Spleen (tissue), 11 donors: ENCODE results near the gene MPZL3. TPM values are rescaled to one million over a fixed set of nuclear protein-coding genes. Genes with fewer than 3 reads are reported as not detected.
A peak's percentile ranks its signal among the peaks of the same experiment; 100 is the strongest.

Experiments used
- DNase-seq: peaks from one replicate; pipeline ENCODE4 v3.0.0-alpha.2; 2020
- H3K27ac ChIP-seq, 8 donors: fragments of 200-600 bp; sonication (generic) in 7 of 8; 1 replicate in 4 of 8; 2 replicates in 4 of 8; pipeline versions ENCODE4 v1.5.0 to v1.8.0; 2016 to 2021; ENCODE audit warnings: inconsistent platforms in 4 of 8, mild to moderate bottlenecking in 4 of 8, moderate library complexity in 1 of 8
- H3K27me3 ChIP-seq, 7 donors: fragments of 200-600 bp; sonication (generic) in 6 of 7; replicated peaks in 1 of 7; 1 replicate in 4 of 7; 2 replicates in 3 of 7; pipeline versions ENCODE4 v1.5.0 to v1.8.0; 2016 to 2021; ENCODE audit warnings: inconsistent platforms in 3 of 7, mild to moderate bottlenecking in 1 of 7
- H3K36me3 ChIP-seq, 6 donors: fragments of 200-600 bp; sonication (generic) in 5 of 6; 1 replicate in 4 of 6; 2 replicates in 2 of 6; pipeline versions ENCODE4 v1.5.0 to v1.8.0; 2016 to 2021; ENCODE audit warnings: inconsistent platforms in 2 of 6
- H3K4me1 ChIP-seq, 6 donors: fragments of 200-600 bp; sonication (generic) in 5 of 6; 1 replicate in 3 of 6; 2 replicates in 3 of 6; pipeline versions ENCODE4 v1.5.0 to v1.8.0; 2016 to 2021; ENCODE audit warnings: inconsistent platforms in 3 of 6
- H3K4me3 ChIP-seq, 8 donors: fragments of 200-600 bp; sonication (generic) in 7 of 8; 1 replicate in 4 of 8; 2 replicates in 4 of 8; pipeline versions ENCODE4 v1.5.0 to v1.8.0; 2016 to 2021; ENCODE audit warnings: inconsistent platforms in 4 of 8, mild to moderate bottlenecking in 4 of 8, moderate library complexity in 2 of 8
- H3K9me3 ChIP-seq, 8 donors: fragments of 200-600 bp; sonication (generic) in 7 of 8; 1 replicate in 4 of 8; 2 replicates in 4 of 8; pipeline versions ENCODE4 v1.5.0 to v1.8.0; 2016 to 2021; ENCODE audit warnings: inconsistent platforms in 4 of 8
- POLR2A ChIP-seq, 3 donors: fragments of 450-650 bp; IDR thresholded peaks; one replicate each; pipeline ENCODE4 v1.5.1; 2017; ENCODE audit warnings: antibody characterized with exemption in 3 of 3, mild to moderate bottlenecking in 1 of 3
- POLR2AphosphoS5 ChIP-seq, 3 donors: sonication (generic); formaldehyde crosslinking; IDR thresholded peaks; one replicate each; pipeline ENCODE4 v1.5.1; 2017; ENCODE audit warnings: antibody characterized with exemption in 3 of 3
- WGBS, 5 donors: extraction: QIAGEN DNeasy Blood & Tissue Kit in 3 of 5; methylation state at CpG; one replicate each; pipeline versions ENCODE4 v1.1.5 to v1.1.7; 2013 to 2018; 5-methylcytosine and 5-hydroxymethylcytosine counted together
- intact Hi-C: fragments of 100-400 bp; cut with DNase I; formaldehyde crosslinking; loops from one replicate; pipeline ENCODE4 v1.15.0; 2023; ENCODE audit warnings: low total_unique reads
- polyA plus RNA-seq, 3 donors: library from polyadenylated mRNA; stranded (reverse); fragments of 200-250 nt; gene quantifications; one replicate each; pipeline ENCODE4 v1.2.1, GENCODE V29; 2013
- total RNA-seq, 7 donors: library from RNA; depleted of rRNA in 3 of 7; stranded (reverse); fragments of >200 nt in 3 of 7; fragmentation: NEBNext Ultra II Directional in 4 of 7; extraction: Animal tissue kit (Norgen Biotek cat#: 25700) in 4 of 7; gene quantifications; one replicate each; pipeline versions ENCODE4 v1.1.0 to v1.2.1, GENCODE V29; 2016 to 2021
- TF ChIP-seq, protein P1 (sequence below), 11 experiments: fragments of 200-600 bp in 7 of 11; fragments of 450-650 bp in 4 of 11; sonication (generic) in 4 of 11; IDR thresholded peaks in 8 of 11; conservative IDR thresholded peaks in 3 of 11; 1 replicate in 7 of 11; 2 replicates in 4 of 11; pipeline versions ENCODE4 v1.4.0 to v1.8.0; 2016 to 2021; ENCODE audit warnings: antibody characterized with exemption in 11 of 11, inconsistent platforms in 4 of 11, mild to moderate bottlenecking in 1 of 11
- donor health status: healthy with polysubstance abuse.
- donor health status: DM: no; HTN: no; CAD: no; lungs with moderate emphysema.
- donor health status: DM: no; HTN: no; CAD: no.
- donor health status: Bipolar disorder and iron deficiency.
- donor health status: healthy.
- donor health status: DM: no; HTN: no; CAD: no.
- donor health status: DM: yes; HTN: yes; CAD: no.

MPZL3 gene
- total and polyA plus RNA-seq, 10 donors: 2.0 to 12.9 (median 6.6) TPM

DNA sequence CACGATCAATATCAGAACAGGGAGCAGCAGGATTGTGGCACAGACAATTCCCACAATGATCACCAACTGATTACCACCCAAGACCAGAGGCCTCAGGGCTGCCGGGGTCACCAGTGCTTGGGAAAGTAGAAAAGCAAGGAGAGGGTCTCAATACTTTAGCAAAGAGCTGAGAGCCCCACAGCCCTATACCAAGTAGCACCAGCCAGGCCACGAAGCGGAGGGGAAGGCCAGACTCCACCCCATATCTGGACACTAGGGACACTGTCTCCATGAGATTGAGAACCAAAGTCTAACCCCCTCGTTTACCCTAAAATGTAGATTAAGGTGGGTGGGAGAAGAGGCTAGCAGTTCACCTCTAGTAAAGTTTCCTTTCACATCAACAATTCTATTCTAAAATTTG is 51.7 kb downstream of the MPZL3 start:
- peaks cover 0 to 99% (median 4%) of the 10 kb centered on the region in 6 donors for H3K36me3 ChIP-seq
- peak overlapping the region in 1 of 8 donors; percentile 18 for H3K27ac ChIP-seq
- H3K27me3 ChIP-seq: no peaks in the 10 kb centered on the region
- no peaks in the 10 kb centered on the region for H3K9me3 ChIP-seq
- WGBS, 5 donors: 72 to 93% (median 89%) methylated on average over 5 of the region's 5 CpGs
- intact Hi-C loops: loop anchor here (5.0 kb wide), 1 partner anchor 147 kb away; no protein-coding TSS in a partner anchor
- TF ChIP-seq, protein P1, sequence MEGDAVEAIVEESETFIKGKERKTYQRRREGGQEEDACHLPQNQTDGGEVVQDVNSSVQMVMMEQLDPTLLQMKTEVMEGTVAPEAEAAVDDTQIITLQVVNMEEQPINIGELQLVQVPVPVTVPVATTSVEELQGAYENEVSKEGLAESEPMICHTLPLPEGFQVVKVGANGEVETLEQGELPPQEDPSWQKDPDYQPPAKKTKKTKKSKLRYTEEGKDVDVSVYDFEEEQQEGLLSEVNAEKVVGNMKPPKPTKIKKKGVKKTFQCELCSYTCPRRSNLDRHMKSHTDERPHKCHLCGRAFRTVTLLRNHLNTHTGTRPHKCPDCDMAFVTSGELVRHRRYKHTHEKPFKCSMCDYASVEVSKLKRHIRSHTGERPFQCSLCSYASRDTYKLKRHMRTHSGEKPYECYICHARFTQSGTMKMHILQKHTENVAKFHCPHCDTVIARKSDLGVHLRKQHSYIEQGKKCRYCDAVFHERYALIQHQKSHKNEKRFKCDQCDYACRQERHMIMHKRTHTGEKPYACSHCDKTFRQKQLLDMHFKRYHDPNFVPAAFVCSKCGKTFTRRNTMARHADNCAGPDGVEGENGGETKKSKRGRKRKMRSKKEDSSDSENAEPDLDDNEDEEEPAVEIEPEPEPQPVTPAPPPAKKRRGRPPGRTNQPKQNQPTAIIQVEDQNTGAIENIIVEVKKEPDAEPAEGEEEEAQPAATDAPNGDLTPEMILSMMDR (IDR thresholded peaks at IDR 0.05 in 8 of 11, conservative IDR thresholded peaks at IDR 0.05 in 3 of 11): no peak
- peaks cover 3 to 61% (median 23%) of the 10 kb centered on the region in 6 donors for H3K4me1 ChIP-seq
- no peak for DNase-seq
- H3K4me3 ChIP-seq: no peak overlapping the region

DNA sequence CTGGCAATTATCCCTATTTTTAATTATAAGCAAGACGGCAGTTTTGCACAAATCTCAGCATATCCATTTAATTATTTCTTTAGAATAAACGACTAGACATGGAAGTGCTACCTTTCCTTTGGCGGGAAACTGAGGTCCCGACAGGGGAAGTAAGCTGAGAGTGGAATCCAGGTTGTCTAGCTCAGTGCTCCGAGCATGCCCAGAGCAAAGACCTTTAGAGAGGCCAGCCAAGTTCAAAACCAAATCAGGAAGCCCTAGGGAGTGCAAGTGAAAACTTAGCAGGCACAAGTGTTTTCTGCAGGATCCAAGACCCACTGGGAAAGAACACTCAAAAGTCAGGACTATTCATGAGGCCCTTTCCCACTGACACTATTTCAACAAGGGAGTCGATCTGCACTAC is 53.0 kb downstream of the MPZL3 start:
- Histone ChIP-seq H3K4me1 (peaks cover 3 to 48% (median 23%) of the 10 kb centered on the region in 6 donors), H3K27ac (peak overlapping the region in 2 of 8 donors; percentile 35 to 66), H3K4me3 (no peak overlapping the region), H3K27me3 (no peaks in the 10 kb centered on the region), H3K36me3 (peaks cover 0 to 99% (median 4%) of the 10 kb centered on the region in 6 donors), H3K9me3 (no peaks in the 10 kb centered on the region)
- intact Hi-C loops: loop anchor here (5.0 kb wide), 2 partner anchors 93 to 288 kb away; no protein-coding TSS in a partner anchor
- WGBS, 5 donors: 76 to 88% (median 83%) methylated on average over 6 of the region's 6 CpGs
- no peak for DNase-seq
- TF ChIP-seq, protein P1 (IDR thresholded peaks at IDR 0.05 in 8 of 11, conservative IDR thresholded peaks at IDR 0.05 in 3 of 11): no peak
- TF ChIP-seq POLR2A (IDR thresholded peaks at IDR 0.05) (no peak), POLR2AphosphoS5 (IDR thresholded peaks at IDR 0.05) (no peak)

DNA sequence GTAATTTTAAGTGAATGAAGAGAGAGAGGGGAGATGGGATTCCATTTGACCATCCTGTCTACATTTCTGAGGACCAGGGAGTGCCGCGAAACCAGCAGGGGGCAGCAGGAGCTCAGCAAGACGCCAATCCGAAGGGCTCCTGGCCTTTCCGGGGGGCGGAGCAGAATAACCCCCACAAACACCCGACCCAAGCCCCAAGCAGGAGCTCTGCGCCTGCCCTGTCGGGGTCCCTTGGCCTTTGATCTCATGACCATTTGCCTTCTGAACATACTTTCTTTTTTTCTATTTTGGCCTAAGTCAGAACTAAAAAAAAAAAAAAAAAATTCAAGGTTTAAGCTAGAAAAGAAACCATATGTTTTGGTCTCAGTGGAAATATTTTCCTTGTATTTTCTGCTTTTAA is 53.8 kb downstream of the MPZL3 start:
- Histone ChIP-seq H3K27ac (peak overlapping the region in 2 of 8 donors; percentile 35 to 66), H3K27me3 (no peaks in the 10 kb centered on the region), H3K4me1 (peaks cover 3 to 40% (median 21%) of the 10 kb centered on the region in 6 donors), H3K4me3 (peak overlapping the region in 1 of 8 donors; percentile 38), H3K9me3 (no peaks in the 10 kb centered on the region), H3K36me3 (peaks cover 0 to 100% (median 7%) of the 10 kb centered on the region in 6 donors)
- TF ChIP-seq POLR2AphosphoS5 (IDR thresholded peaks at IDR 0.05) (peak; percentile 30 to 52 (median 45)), POLR2A (IDR thresholded peaks at IDR 0.05) (no peak)
- TF ChIP-seq, protein P1 (IDR thresholded peaks at IDR 0.05 in 8 of 11, conservative IDR thresholded peaks at IDR 0.05 in 3 of 11): peak; percentile 69 to 90 (median 84)
- WGBS, 5 donors: 0 to 3% (median 1%) methylated on average over 8 to 9 of the region's 9 CpGs
- intact Hi-C loops: loop anchor here (5.0 kb wide), 2 partner anchors 94 to 289 kb away; no protein-coding TSS in a partner anchor
- peak; percentile 93 for DNase-seq

DNA sequence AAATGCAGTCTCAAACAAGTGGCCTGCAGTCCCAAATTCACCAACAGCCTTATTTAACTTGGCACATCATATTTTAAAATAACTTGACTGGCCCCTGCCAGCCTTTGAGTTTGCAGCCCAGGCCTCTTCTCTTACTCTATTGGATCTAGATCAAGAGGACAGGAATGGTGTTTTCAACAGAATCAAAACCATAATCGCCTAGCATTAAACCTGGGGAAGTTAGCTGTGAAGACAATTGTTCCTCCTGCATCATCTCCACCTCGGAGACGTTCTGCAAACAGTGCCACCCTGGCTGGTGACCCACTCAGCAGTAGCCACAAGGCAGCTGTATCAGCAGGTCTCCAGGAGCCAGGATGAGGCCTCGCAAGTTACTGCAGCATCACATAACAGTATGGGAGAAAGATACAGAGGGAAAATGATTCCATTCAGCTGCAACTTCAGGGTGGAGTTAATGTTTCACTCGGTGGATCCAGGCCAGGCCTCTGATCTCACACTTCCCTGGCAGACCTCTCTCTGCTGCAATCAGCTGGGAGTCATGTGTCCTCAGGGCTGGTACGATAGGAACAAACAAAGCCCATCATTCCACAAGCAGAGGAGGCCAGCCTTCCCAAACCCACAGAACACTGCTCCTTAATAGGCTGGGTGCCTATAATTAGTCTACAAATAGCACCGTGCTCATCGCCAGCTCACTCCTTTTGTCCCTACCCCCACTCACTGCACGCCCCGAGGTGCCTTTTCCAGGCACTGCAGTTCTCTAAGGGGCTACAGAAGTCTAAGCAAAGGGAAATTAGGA is 57.1 kb downstream of the MPZL3 start:
- 76 to 82% (median 81%) methylated on average over 8 to 10 of the region's 10 CpGs for WGBS, 5 donors
- Histone ChIP-seq H3K27me3 (peaks cover 0 to 7% (median 0%) of the 10 kb centered on the region in 7 donors), H3K9me3 (peaks cover 0 to 23% (median 8%) of the 10 kb centered on the region in 8 donors), H3K4me3 (no peak overlapping the region), H3K36me3 (peaks cover 0 to 84% (median 7%) of the 10 kb centered on the region in 6 donors), H3K27ac (no peak overlapping the region), H3K4me1 (peaks cover 3 to 15% (median 11%) of the 10 kb centered on the region in 6 donors)
- intact Hi-C loops: loop anchor here (5.0 kb wide), 2 partner anchors 97 to 292 kb away; no protein-coding TSS in a partner anchor
- TF ChIP-seq POLR2AphosphoS5 (IDR thresholded peaks at IDR 0.05) (no peak), POLR2A (IDR thresholded peaks at IDR 0.05) (no peak)
- TF ChIP-seq, protein P1 (IDR thresholded peaks at IDR 0.05 in 8 of 11, conservative IDR thresholded peaks at IDR 0.05 in 3 of 11): no peak
- no peak for DNase-seq
